HG02973 (cell line): ENCODE measurements around the gene PRSS38.
"Not testable (repeated sequence)": the region's sequence is repeated elsewhere in the genome, so short reads cannot be mapped to it uniquely, and the experiment has no call there.

ENCODE experiments used
- ATAC-seq: cut with Tn5 transposase; IDR thresholded peaks from one replicate; pipeline ENCODE4 v1.9.1; 2021; ENCODE audit warnings: moderate library complexity; ENCODE audit not compliant: unreplicated experiment

The PRSS38 gene

DNA sequence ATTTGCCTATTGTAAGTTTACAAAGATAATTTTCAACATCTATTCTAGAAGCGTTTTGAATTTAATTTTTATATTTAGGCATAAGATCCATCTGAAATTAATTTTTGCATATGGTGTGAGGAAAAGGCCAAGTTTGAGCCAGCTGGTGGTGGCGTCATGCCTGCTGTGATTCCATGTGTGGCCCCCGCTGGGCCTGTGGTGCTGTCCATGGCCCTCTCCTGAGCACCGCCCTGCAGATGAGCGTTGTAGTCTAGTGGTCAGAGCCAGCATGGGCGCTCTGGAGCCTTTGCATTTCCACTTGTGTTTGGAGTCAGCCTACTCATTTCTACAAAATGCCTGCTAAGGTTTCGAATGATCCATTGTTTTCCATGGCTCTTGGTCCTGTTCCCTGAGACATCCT, 22.7 kb downstream of the PRSS38 start:
- ATAC-seq = no peak

DNA sequence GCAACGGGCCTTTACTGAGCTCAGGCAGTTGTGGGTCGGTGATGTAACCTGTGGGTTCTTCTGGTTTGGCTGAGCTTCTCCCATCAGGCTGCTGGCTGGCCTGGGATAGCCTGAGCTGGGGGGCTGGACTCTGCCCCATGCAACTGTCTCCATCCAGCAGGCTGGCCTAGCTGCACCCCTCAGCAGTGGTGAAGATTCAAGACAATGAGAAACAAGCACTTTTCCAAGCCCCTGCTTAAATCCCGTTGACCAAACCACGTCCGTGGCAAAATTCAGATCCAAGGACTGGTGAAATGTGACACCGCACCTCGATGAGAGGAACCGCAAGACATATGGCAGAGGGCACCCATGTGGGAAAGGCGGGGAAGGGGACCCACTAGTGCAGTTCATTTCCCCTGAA, 25.6 kb downstream of the PRSS38 start:
- ATAC-seq = no peak

DNA sequence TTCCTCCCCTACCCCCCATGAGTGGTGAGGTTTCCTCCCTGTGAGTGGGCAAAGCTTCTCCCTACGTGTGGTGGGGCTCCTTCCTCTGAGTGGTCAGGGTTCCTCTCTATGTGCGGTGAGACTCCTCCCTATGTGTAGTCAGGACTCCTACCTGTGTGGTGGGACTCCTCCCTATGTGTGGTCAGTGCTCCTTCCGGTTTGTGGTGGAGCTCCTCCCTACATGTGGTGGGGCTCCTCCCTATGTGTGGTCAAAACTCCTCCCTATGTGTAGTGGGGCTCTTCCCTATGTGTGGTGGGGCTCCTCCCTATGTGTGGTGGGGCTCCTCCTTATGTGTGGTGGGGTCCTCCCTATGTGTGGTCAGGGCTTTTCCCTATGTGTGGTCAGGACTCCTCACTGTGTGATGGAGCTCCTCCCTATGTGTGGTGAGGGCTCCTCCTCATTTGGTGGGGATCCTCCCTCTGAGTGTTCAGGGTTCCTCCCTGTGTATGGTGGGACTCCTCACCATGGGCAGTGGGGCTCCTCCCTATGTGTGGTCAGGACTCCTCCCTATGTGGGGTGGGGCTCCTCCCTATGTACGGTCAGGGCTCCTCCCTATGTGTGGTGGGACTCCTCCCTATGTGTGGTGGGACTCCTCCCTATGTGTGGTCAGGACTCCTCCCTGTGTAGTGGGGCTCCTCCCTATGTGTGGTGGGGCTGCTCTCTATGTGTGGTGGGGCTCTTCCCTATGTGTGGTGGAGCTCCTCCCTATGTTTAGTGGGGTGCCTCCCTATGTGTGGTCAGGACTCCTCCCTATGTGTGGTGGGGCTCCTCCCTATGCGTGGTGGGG, 29.1 kb downstream of the PRSS38 start:
- ATAC-seq = no peak

DNA sequence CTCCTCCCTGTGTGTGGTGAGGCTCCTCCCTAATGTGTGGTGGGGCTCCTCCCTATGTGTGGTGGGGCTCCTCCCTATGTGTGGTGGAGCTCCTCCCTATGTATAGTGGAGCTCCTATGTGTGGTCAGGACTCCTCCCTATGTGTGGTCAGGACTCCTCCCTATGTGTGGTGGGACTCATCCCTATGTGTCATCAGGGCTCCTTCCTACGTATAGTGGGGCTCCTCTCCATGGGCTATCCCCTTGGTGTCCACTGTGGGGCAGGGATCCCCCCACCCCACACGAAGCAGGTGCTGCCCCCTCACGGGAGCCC, 29.6 kb downstream of the PRSS38 start:
- ATAC-seq = no peak

DNA sequence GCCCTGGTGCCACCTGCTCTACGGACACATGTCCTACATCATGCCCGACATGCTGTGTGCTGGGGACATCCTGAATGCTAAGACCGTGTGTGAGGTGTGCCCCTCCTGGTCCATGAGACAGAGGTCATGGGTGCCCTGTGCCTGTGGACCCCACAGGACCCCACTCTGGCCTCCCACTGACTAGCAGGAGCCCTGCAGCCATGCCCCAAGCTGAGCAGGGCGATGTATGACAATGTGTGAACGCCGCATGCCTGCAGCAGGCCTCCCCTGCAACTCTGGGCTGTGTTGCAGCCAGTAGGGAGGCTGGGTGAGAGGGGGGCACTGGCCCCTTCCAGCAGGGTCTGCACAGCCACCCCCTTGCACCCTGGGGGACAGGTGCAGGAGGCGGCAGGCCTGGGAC, 30.0 kb downstream of the PRSS38 start:
- ATAC-seq = no peak

DNA sequence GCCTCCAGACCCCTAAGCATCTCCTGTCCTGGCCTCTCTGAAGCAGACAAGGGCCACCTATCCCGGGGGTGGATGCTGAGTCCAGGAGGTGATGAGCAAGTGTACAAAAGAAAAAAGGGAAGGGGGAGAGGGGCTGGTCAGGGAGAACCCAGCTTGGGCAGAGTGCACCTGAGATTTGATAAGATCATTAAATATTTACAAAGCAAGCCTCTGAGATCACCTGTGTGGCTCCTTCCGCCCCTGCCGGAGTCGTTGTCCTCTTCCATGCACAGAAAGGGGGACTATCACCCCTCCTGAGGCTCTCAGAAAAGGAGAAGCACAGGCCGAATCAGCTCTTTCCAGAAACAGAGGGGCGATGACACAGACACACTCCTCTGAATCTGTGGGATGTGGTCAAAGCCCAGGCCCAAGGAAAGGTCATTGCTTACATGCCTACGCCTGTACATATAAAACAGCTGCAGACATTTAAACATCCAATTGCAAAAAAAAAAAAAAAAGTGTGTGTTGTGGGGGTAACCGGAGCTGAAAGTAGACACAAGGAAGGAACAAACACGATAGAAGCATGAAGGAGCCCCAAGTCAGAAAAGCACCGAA, 30.9 kb downstream of the PRSS38 start:
- ATAC-seq = no peak

DNA sequence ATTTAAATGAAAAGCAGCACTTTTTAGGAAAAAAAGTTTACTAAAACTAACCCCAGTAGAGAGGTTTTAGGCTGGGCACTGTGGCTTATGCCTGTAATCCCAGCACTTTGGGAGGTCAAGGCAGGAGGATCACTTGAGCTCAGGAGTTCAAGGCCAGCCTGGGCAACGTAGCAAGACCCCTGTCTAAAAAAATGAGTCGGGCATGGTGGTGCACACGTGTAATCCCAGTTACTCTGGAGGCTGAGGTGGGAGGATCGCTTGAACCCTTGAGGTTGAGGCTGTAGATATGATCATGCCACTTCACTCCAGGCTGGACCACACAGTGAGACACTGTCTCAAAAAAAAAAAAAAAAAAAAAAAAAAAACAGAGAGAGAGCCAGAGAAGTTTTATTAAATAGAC, 31.6 kb downstream of the PRSS38 start:
- ATAC-seq = not testable (repeated sequence)

DNA sequence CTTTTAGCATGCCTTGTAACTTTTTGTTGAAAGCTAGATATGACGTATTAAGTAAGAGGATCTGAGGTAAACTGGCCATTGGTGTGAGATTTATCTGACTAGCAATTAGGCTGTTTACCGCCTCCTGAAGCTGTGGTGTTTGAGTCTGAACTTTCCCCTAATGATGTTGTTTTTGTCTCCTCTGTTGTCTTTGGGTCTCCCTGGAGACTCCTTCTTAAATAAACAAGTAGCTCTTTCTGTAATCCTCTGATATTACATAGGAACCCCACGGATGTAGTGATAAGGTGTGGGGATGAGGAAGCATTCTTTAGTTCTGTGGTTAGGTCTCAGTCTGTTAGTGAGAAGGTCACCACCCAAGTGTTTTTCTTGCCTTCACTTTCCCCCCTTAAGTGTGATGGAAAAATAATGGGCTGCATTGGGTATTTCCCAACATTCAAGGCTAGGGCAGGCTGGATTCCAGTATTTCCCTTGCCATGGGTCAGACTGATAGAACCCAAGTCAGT, 33.0 kb downstream of the PRSS38 start:
- no peak for ATAC-seq

DNA sequence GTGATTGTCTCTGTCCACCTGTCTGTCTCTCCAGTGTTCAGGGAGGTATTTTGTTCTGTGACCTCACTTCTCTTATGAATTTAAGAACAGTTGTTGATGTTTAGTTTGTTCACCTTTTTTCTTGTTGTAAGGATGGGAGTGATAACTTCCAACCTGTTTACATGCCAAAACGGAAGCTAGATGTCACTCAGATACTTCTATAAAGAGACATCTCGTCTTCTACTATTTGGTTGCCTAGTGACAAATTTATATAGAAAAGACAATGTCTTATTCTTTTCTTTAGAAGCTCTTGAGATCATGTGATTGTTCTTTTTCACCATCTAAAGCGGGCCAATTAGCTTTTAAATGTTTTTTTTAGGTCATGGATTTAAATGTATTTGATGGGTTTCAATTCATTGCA, 33.8 kb downstream of the PRSS38 start:
- ATAC-seq = no peak

DNA sequence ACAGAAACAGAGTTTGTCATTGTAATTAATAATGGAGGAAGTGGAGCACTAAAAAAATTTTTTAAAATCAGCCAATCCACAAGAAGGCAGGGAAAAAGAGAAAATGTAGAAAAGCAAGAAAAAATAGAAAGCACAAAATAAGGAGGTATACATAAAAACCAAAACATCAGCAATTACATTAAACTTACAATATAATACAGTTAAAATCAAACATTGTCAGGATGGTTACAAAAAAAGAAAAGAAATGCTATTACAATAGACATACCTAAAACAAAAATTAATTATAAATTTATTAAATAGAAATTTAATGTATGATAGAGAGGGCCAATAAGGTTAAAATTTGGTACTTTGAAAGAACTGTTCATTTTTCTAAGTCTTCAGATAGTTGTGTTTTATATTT, 38.7 kb downstream of the PRSS38 start:
- no peak for ATAC-seq

DNA sequence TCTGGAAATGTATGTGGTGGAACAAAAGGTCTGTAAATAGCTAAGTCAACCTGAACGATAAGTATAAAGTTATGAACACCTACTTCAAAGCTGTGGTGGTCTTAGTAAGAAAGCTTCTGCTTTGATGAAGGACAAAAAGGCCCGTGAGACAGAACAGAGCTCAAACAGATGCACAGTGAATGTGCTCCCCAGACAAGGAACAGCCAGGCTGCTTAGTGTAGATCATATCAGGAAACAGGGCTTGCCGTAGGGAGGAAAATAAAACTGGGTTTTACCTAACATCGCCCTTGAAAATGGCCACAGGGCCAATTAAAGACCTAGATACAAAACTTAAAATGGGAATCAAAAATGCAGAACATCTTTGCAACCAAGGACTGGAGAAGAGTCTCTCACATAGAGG, 40.2 kb downstream of the PRSS38 start:
- no peak for ATAC-seq

DNA sequence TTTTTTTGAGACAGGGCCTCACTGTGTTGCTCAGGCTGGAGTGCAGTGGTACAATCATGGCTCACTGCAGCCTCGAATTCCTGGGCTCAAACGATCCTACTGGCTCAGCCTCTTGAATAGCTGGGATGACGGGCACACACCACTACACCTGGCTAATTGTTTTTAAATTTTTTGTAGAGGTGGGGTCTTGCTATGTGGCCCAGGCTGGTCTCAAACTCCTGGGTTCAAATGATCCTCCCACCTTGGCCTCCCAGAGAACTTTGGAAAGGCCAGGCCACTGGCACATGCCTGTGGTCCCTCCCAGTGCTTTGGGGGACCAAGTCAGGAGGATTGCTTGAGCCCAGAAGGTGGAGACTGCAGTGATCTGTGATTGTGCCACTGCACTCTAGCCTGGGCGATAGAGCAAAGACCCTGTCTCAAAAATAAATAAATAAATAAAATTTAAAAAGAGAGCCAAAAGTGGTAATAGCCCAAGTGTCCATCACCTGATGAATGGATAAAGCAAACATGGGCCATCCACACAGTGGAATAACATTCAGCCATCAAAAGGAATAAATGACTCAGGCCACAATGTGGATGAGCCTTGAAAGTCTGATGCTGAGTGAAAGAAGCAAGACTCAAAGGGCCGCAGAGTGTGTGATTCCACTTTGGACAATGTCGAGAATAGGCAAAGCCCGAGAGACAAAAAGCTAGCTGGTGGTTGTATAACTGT, 40.8 kb downstream of the PRSS38 start:
- no peak for ATAC-seq

DNA sequence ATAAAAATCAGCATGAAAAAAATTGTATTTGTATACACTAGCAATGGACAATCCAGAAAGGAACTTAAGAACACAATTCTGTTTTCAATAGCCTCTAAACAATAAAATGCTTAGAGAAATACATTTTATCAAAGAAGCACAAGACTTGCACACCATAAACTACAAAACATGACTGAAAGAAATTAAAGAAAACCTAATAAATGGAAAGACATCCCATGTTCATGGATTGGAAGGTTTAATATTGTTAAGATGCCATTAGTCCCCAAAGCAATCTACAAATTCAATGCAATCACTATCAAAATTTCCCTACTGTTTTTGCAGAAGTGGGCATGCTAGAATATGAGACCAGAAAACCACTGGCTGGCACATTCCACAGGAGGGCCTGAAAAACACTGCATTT, 49.4 kb downstream of the PRSS38 start:
- ATAC-seq = no peak

DNA sequence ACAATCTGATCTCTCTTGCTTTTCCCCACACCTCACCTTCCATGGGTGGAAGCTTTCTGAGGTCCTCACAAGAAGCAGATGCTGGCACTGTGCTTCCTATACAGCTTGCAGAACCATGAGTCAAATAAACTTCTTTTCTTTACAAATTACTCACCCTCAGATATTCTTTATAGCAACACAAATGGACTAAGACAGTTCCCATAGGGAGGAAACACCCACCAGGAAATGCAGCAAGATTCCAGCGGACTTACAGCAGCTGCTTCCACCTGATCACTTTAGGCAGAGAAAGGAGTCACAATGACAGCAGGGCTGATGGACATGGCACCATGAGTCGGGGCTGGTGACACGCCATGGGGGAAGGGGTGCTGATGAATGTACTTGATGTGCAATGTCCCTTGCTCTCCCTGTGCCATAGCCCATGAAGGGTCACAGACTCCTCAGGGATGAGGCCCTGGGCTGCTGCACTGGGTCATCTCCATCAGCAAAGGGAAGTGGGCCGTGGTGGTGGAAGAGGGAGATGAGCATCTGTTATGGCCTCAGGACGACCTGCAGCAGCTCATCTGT, 53.9 kb downstream of the PRSS38 start:
- ATAC-seq = no peak

DNA sequence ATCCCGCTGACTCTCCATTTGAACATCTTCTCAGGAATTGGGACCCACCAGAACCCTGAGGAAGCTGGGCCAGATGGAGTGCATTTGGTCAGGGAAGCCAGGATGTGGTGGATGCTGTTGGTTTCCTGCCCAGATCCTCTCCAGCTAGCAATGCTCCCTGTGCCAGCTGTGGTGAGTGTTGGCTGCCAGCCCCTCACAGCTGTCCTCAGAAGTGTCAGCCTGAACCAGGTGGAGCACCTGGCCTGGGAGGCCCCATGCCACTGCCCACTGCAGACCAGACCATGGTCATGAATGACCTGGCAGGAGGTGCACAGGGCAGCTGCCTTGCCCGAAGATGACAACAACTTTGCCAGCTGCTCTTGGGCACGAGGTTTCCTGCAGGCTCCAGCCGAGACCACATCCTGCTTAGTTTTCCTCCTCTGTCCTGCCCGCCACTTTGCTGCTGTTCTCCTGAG, 54.4 kb downstream of the PRSS38 start:
- no peak for ATAC-seq

DNA sequence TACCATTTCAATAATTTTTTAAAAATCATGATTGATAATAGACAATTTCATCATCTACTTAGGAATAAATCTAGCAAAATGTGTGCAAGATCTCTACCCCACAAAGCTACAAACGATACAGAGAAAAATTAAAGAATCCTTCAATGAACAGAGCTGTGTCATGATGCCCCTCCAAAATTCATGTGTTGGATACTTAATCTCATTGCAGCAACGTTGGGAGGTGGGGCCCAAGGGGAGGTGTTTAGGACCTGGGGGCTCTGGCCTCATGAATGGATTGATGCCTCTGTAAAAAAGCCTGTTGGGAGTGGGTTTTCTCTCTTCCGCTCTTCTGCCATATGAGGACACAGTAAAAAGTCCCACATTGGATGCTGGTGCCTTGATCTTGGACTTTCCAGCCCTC, 54.9 kb downstream of the PRSS38 start:
- no peak for ATAC-seq

DNA sequence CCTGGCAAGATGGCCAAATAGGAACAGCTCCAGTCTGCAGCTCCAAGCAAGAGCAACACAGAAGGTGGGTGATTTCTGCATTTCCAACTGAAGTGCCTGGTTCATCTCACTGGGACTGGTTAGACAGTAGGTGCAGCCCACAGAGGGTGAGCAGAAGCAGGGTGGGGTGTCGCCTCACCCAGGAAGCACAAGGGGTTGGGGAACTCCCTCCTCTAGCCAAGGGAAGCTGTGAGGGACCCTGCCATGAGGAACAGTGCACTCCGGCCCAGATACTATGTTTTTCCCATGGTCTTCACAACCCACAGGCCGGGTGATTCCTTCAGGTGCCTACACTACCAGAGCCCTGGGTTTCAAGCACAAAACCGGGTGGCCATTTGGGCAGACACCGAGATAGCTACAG, 56.4 kb downstream of the PRSS38 start:
- not testable (repeated sequence) for ATAC-seq

DNA sequence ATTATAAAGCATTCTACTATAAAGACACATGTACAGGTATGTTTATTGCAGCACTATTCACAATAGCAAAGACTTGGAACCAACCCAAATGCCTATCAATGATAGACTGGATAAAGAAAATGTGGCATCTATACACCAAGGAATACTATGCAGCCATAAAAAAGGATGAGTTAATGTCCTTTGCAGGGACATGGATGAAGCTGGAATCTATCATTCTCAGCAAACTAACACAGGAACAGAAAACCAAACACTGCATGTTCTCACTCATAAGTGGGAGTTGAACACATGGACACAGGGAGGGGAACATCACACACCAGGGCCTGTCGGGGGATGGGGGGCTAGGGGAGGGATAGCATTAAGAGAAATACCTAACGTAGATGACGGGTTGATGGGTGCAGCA, 62.3 kb downstream of the PRSS38 start:
- ATAC-seq = not testable (repeated sequence)

DNA sequence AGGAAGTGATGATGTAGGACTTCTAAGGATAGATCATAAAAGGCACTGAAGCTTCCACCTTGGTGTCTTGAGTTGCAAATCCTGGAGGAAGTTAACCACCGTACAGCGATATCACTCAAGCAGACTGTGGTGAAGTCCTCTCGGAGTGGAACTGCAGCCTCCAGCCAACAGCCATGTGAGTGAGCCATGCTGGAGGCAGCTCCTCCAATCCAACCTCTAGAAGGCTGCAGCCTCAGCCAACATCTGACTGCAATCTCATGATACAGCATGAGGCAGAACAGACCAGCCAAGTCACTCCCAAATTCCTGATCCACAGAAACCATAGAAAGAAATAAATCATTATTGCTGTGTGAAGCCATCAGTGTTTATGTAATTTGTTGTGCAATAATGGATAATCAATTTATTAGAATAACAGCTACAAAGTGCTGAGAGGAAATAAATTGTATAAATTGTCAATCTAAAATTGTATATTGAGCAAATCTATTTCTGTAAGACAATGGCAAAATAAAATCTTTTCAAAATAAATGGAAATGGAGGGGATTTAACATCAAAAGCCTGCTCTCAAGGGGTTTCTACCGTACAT, 65.0 kb downstream of the PRSS38 start:
- ATAC-seq = no peak

DNA sequence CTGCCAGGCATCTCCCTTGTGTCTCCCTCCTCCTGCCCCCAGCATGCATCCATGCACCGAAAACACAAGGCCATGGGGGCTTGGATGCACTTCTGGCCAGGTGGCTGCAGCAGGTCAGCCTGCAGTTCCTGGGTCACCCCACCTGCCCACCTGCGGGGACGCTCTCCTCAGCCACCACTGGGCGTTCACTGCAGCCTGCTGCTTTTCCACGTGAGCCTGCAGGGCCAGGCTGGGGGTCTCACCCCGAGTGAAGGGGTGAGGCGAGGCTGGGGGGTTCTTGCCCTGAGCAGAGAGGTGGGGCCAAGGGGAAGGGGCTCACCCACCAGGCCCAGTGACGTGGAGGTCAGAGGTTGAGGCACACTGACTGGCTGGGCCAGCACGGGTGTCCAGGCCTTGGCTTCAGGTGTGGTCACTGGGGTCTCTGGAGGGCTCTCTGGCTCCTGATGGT, 67.6 kb downstream of the PRSS38 start:
- no peak for ATAC-seq

DNA sequence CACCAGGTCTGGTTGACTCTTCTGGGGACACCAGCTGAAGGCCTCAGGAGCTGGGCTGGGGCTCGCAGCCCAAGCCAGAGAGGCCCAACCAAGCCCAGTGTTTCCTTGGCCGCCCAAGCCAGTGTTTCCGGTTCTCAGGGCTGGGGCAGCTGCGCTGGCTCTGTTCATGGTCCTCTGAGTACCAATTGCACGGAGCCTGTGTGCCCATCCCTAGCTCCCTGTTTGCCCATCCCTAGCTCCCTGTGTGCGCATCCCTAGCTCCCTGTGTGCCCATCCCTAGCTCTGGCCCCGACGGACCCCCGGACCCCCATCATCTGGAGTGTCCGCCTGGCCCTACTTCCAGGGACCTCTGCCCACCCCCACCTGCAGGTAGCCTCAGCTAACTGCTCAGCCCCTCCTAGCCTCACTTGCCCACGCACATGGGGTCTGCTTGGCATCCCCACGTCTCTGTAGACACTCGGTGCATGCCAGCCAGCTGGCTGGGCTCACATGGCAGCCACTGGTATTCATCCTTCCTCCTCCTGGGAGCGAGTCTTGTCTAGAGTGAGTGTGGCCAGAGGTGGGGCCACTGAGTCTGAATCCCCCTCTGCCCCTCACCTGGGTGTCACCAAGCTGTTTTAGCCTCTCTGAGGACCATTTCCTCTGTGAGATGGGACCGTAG, 68.3 kb downstream of the PRSS38 start:
- ATAC-seq = no peak
